Testis (tissue), 3 donors: Measurements from ENCODE around the gene MYL9. TPM values are rescaled to one million over a fixed set of nuclear protein-coding genes. Genes with fewer than 3 reads are reported as not detected.
A peak's percentile ranks its signal among the peaks of the same experiment; 100 is the strongest.

ENCODE experiments used
- DNase-seq: peaks from one replicate; pipeline ENCODE4 v3.0.0-alpha.2; 2019
- H3K27ac ChIP-seq, 2 donors: fragments of 200-600 bp; sonication (generic); one replicate each; pipeline ENCODE4 v1.5.1; 2019
- H3K27me3 ChIP-seq: fragments of 200-600 bp; sonication (generic); one replicate; pipeline ENCODE4 v1.5.1; 2019
- H3K36me3 ChIP-seq: fragments of 200-600 bp; sonication (generic); one replicate; pipeline ENCODE4 v1.5.1; 2017; ENCODE audit warnings: low read depth; ENCODE audit errors: missing control alignments
- H3K4me1 ChIP-seq: fragments of 200-600 bp; sonication (generic); one replicate; pipeline ENCODE4 v1.5.1; 2019
- H3K4me3 ChIP-seq, 2 donors: fragments of 200-600 bp; sonication (generic); one replicate each; pipeline ENCODE4 v1.5.1; 2017 to 2019
- H3K9me3 ChIP-seq: fragments of 200-600 bp; sonication (generic); one replicate; pipeline ENCODE4 v1.5.1; 2017
- CTCF ChIP-seq, 3 experiments: fragments of 450-650 bp in 2 of 3; fragments of 200-600 bp in 1 of 3; sonication (generic) in 1 of 3; IDR thresholded peaks; one replicate each; pipeline ENCODE4 v1.5.1; 2016 to 2019; ENCODE audit warnings: antibody characterized with exemption in 3 of 3, mild to moderate bottlenecking in 2 of 3, moderate library complexity in 1 of 3
- POLR2A ChIP-seq: fragments of 450-650 bp; IDR thresholded peaks from one replicate; pipeline ENCODE4 v1.6.1; 2017; ENCODE audit warnings: antibody characterized with exemption, mild to moderate bottlenecking, moderate library complexity
- WGBS, 2 donors: methylation state at CpG; one replicate each; pipeline ENCODE4 v1.1.5; 2018; 5-methylcytosine and 5-hydroxymethylcytosine counted together
- intact Hi-C: fragments of 100-400 bp; cut with DNase I; formaldehyde crosslinking; loops from one replicate; pipeline ENCODE4 v1.15.1; 2023; ENCODE audit warnings: low total_unique reads
- polyA plus RNA-seq: library from polyadenylated mRNA; stranded (reverse); fragments of 350-450 nt; fragmentation: Illumina TruSeq; extraction: RNeasy Lipid Tissue Mini Kit (QIAGEN cat#74804); gene quantifications from one replicate; pipeline ENCODE4 v1.2.3, GENCODE V29; 2014; ENCODE audit warnings: low read depth, low replicate concordance; ENCODE audit not compliant: insufficient read depth
- total RNA-seq, 2 donors: library from RNA; depleted of rRNA; stranded (reverse); fragments of >200 nt; gene quantifications; one replicate each; pipeline ENCODE4 v1.2.3, GENCODE V29; 2016

Gene MYL9
- total and polyA plus RNA-seq, 3 donors from 2014 or later: 177 to 594 (median 265) TPM

- no peak for TF ChIP-seq CTCF (IDR thresholded peaks at IDR 0.05)
- no peak for TF ChIP-seq POLR2A
- Histone ChIP-seq H3K27me3 (no peaks in the 10 kb centered on the region), H3K9me3 (no peaks in the 10 kb centered on the region), H3K27ac (peak overlapping the region; percentile 50 to 51), H3K4me1 (peaks cover 36% of the 10 kb centered on the region), H3K36me3 (no peaks in the 10 kb centered on the region), H3K4me3 (no peak overlapping the region)
- intact Hi-C loops: no loop called here
- no peak for DNase-seq
- WGBS, 2 donors: 89 to 91% methylated on average over 13 to 31 of the region's 31 CpGs
Observed at GRCh38 chr20:36499723-36500501, 41.4 kb upstream of the MYL9 start.

GRCh38 chr20:36501367-36502006 is 39.8 kb upstream of the MYL9 start:
- H3K27me3 ChIP-seq: no peaks in the 10 kb centered on the region
- H3K4me3 ChIP-seq: no peak overlapping the region
- H3K4me1 ChIP-seq: peaks cover 30% of the 10 kb centered on the region
- DNase-seq: no peak
- H3K9me3 ChIP-seq: no peaks in the 10 kb centered on the region
- TF ChIP-seq POLR2A (no peak), CTCF (IDR thresholded peaks at IDR 0.05) (no peak)
- 75 to 80% methylated on average over 3 of the region's 3 CpGs for WGBS, 2 donors
- no peak overlapping the region for H3K27ac ChIP-seq
- intact Hi-C loops: no loop called here
- no peaks in the 10 kb centered on the region for H3K36me3 ChIP-seq

GRCh38 chr20:36504295-36504694 is 37.0 kb upstream of the MYL9 start:
- Histone ChIP-seq H3K4me3 (no peak overlapping the region), H3K36me3 (no peaks in the 10 kb centered on the region), H3K27me3 (no peaks in the 10 kb centered on the region), H3K9me3 (no peaks in the 10 kb centered on the region), H3K27ac (no peak overlapping the region), H3K4me1 (peaks cover 5% of the 10 kb centered on the region)
- WGBS, 2 donors: 88 to 91% methylated on average over 4 of the region's 4 CpGs
- intact Hi-C loops: no loop called here
- DNase-seq: no peak
- TF ChIP-seq CTCF (IDR thresholded peaks at IDR 0.05) (no peak), POLR2A (no peak)

- intact Hi-C loops: no loop called here
- H3K9me3 ChIP-seq: no peaks in the 10 kb centered on the region
- no peak for TF ChIP-seq POLR2A
- peak in 1 of 3 experiments; percentile 14 for TF ChIP-seq CTCF (IDR thresholded peaks at IDR 0.05)
- no peaks in the 10 kb centered on the region for H3K27me3 ChIP-seq
- no peaks in the 10 kb centered on the region for H3K4me1 ChIP-seq
- no peak overlapping the region for H3K4me3 ChIP-seq
- no peaks in the 10 kb centered on the region for H3K36me3 ChIP-seq
- no peak for DNase-seq
- WGBS, 2 donors: 68 to 75% methylated on average over 1 of the region's 1 CpG
- no peak overlapping the region for H3K27ac ChIP-seq
Observed at GRCh38 chr20:36506253-36506652, 35.1 kb upstream of the MYL9 start.
